Measurements from ENCODE around the gene PTTG1. TPM values are rescaled to one million over a fixed set of nuclear protein-coding genes. Genes with fewer than 3 reads are reported as not detected.

The PTTG1 gene
- total RNA-seq, 2 experiments from 2014 or later, result 15.1 to 17.6 TPM

GRCh38 chr5:160384681-160385080, 37.0 kb upstream of the PTTG1 start:
- ChIA-PET CTCF (no interaction called here), POLR2A (no interaction called here)
- H3K4me1 Mint-ChIP-seq (ENCODE audit: low read depth), result no peaks in the 10 kb centered on the region
- H3K36me3 Mint-ChIP-seq (ENCODE audit: low read depth), result peaks cover 4% of the 10 kb centered on the region
- intact Hi-C loops (cut with DNase I, micrococcal nuclease), result no loop called here
- no peak overlapping the region for H3K27ac ChIP-seq (ENCODE audit: low read depth in 1 of 2, low read length in 2 of 2)
- no peak for TF ChIP-seq CTCF (IDR thresholded peaks at IDR 0.05)
- H3K9me3 ChIP-seq (ENCODE audit: control insufficient read depth in 1 of 2, insufficient read depth in 1 of 2, low read length in 2 of 2), result peaks cover 5 to 7% of the 10 kb centered on the region in 2 experiments
- H3K36me3 ChIP-seq (ENCODE audit: insufficient read depth, low read length), result no peaks in the 10 kb centered on the region
- ATAC-seq (ENCODE audit: poor library complexity) (no peak), DNase-seq (no peak)
- H3K4me1 ChIP-seq (ENCODE audit: insufficient read depth, low read length), result no peaks in the 10 kb centered on the region
- H3K9me3 Mint-ChIP-seq, result peaks cover 9% of the 10 kb centered on the region
- H3K4me3 Mint-ChIP-seq, result no peak overlapping the region
- peaks cover 0 to 4% of the 10 kb centered on the region in 2 experiments for H3K27me3 ChIP-seq (ENCODE audit: control insufficient read depth in 1 of 2, insufficient read depth in 2 of 2, low read length in 2 of 2)
- H3K4me3 ChIP-seq (ENCODE audit: low read length), result no peak overlapping the region
- H3K27ac Mint-ChIP-seq, result no peak overlapping the region
- peaks cover 8% of the 10 kb centered on the region for H3K27me3 Mint-ChIP-seq

GRCh38 chr5:160385496-160385895, 36.2 kb upstream of the PTTG1 start:
- Histone ChIP-seq H3K36me3 (ENCODE audit: insufficient read depth, low read length) (no peaks in the 10 kb centered on the region), H3K27ac (ENCODE audit: low read depth in 1 of 2, low read length in 2 of 2) (no peak overlapping the region), H3K4me1 (ENCODE audit: insufficient read depth, low read length) (no peaks in the 10 kb centered on the region), H3K27me3 (ENCODE audit: control insufficient read depth in 1 of 2, insufficient read depth in 2 of 2, low read length in 2 of 2) (peaks cover 0 to 3% of the 10 kb centered on the region in 2 experiments), H3K9me3 (ENCODE audit: control insufficient read depth in 1 of 2, insufficient read depth in 1 of 2, low read length in 2 of 2) (peaks cover 5 to 7% of the 10 kb centered on the region in 2 experiments), H3K4me3 (ENCODE audit: low read length) (no peak overlapping the region)
- intact Hi-C loops (cut with DNase I, micrococcal nuclease), result no loop called here
- peaks cover 9% of the 10 kb centered on the region for H3K9me3 Mint-ChIP-seq
- no peak overlapping the region for H3K27ac Mint-ChIP-seq
- no peak overlapping the region for H3K4me3 Mint-ChIP-seq
- H3K4me1 Mint-ChIP-seq (ENCODE audit: low read depth), result no peaks in the 10 kb centered on the region
- no peak for DNase-seq
- H3K36me3 Mint-ChIP-seq (ENCODE audit: low read depth), result peaks cover 4% of the 10 kb centered on the region
- no peak for ATAC-seq (ENCODE audit: poor library complexity)
- no peak for TF ChIP-seq CTCF (IDR thresholded peaks at IDR 0.05)
- ChIA-PET CTCF (no interaction called here), POLR2A (interaction anchor here (1.6 kb wide), 1 partner anchor 33 kb away, joined by 3 read pairs; no protein-coding TSS in a partner anchor)
- H3K27me3 Mint-ChIP-seq, result no peaks in the 10 kb centered on the region

- DNase-seq, result no peak
Measured at GRCh38 chr5:160387445-160387844, 34.2 kb upstream of the PTTG1 start.

More at GRCh38 chr5:160387445-160387844, 34.2 kb upstream of the PTTG1 start:
- no peaks in the 10 kb centered on the region for H3K36me3 ChIP-seq (ENCODE audit: insufficient read depth, low read length)
- H3K9me3 ChIP-seq (ENCODE audit: control insufficient read depth in 1 of 2, insufficient read depth in 1 of 2, low read length in 2 of 2), result peaks cover 5 to 7% of the 10 kb centered on the region in 2 experiments
- H3K4me1 ChIP-seq (ENCODE audit: insufficient read depth, low read length), result no peaks in the 10 kb centered on the region
- no peak for ATAC-seq (ENCODE audit: poor library complexity)
- Mint-ChIP-seq H3K9me3 (peaks cover 9% of the 10 kb centered on the region), H3K4me3 (no peak overlapping the region), H3K27me3 (no peaks in the 10 kb centered on the region), H3K4me1 (ENCODE audit: low read depth) (no peaks in the 10 kb centered on the region), H3K36me3 (ENCODE audit: low read depth) (peaks cover 4% of the 10 kb centered on the region), H3K27ac (no peak overlapping the region)
- POLR2A ChIA-PET, result no interaction called here
- H3K27me3 ChIP-seq (ENCODE audit: control insufficient read depth in 1 of 2, insufficient read depth in 2 of 2, low read length in 2 of 2), result no peaks in the 10 kb centered on the region
- TF ChIP-seq CTCF (IDR thresholded peaks at IDR 0.05), result no peak
- intact Hi-C loops (cut with DNase I, micrococcal nuclease), result no loop called here
- H3K27ac ChIP-seq (ENCODE audit: low read depth in 1 of 2, low read length in 2 of 2), result no peak overlapping the region
- CTCF ChIA-PET, result no interaction called here
- H3K4me3 ChIP-seq (ENCODE audit: low read length), result no peak overlapping the region

Data from CD4-positive, alpha-beta T cell (primary cell).